Stimulated activated naive CD4-positive, alpha-beta T cell treated with Interleukin-2 at 50 U/mL for 16 hours (primary cell): ENCODE data around the gene NKAIN2.
"Not testable (repeated sequence)": the region's sequence is repeated elsewhere in the genome, so short reads cannot be mapped to it uniquely, and the experiment has no call there.

Experiments
- DNase-seq: peaks from one replicate; lab custom pipeline; 2025; lab: John Stamatoyannopoulos, UW

Gene NKAIN2

DNA sequence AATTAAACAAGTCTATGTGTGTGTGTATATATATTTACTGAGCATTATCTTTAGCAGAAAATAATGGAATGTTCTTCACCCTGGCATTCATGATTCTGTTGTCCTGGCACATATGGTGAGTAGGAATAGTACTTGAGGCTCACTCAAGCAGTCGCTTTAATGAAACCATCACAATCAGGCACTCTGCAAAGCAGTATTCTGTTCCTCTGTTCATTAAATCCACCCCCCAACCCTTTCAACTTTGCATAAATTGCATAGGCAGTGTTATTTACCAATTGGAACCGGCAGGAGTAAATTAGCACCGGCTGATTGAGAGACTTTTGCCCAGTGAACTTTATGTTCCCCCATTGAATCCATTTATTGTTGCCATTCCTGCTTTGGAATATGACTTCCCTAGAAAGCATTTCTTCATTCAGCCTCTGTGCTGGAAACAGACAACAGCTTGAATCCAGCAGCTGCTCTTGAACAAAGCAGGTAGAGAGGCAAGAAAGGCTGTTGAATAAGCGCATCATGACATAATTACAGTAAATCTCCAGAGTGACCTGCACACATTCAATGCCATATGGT lies 890.6 kb downstream of the NKAIN2 start:
- no peak for DNase-seq

DNA sequence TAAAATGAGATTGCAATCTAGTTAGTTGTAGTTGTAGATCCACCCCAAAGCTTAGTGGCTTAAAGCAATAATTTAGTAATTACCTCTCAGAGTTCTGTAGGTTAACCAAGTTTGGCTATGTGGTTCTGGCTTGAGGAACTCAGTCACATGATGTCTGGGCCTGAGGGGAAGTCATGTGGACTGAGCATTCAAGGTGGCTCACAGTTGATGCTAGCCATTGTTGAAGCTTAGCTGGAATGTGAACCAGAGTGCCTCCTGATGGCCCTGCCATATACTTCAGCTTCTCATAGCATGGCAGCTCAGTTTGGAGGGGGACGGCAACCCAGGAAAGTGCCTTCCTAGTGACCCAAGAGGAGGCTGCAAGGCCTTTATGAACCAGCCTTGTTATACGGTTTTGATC lies 895.4 kb downstream of the NKAIN2 start:
- DNase-seq: no peak

DNA sequence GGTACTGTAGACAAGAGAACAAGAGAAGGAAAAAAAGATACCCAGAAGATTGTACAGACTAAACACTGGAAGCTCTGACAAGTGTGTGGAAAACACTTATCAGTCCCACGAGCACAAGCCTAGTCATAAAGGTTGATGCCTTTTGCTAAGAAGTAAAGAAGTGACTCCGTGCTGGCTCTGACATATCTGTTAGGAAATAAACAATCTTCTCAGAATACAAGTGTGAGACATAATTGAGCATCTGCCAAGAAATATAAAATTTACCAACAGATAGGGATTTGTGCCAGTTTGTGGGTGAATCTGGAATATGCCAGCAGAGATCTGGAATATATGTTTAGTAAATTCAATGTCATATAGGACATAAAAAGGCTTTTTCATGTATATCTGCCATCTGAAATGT lies 899.9 kb downstream of the NKAIN2 start:
- no peak for DNase-seq

- not testable (repeated sequence) for DNase-seq
Observed at GRCh38 chr6:124712532-124712931, 908.9 kb downstream of the NKAIN2 start.

DNA sequence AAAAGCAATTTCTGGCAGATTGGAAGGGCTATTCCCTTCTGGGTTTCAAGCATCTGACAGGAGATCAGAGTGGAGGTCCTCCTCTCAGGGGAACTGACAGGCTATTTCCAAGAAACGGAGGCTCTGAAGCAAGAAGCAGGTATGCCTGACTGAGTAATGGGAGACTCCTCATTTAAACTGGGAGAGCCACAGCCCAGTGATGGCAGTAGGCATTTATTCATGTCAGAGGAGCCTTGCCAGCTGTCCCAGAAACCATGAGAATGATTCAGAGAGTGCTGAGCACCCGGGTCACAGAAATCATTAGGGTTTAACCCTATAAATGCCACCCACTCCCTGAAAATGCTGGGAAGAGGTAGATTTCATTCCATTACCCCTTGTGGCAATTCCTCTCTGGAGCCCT lies 911.1 kb downstream of the NKAIN2 start:
- DNase-seq: no peak

- DNase-seq: no peak
Observed at GRCh38 chr6:124719913-124720312, 916.2 kb downstream of the NKAIN2 start.

DNA sequence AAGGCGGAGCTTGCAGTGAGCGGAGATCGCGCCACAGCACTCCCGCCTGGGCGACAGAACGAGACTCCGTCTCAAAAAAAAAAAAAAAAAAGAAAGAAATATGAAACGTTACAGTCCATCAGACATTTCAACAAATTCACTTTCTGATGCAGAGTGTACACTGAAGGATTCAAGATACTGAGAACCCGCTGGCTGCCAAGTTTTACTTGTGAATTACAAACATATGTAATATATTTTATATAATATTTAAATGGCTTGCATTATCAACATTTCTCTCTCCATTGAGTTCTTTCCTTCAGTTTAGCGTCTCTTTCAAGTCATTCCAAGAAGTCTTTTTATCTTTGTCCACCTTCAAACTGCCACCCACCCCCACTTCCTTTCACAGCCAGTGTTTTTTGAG lies 917.7 kb downstream of the NKAIN2 start:
- no peak for DNase-seq

DNA sequence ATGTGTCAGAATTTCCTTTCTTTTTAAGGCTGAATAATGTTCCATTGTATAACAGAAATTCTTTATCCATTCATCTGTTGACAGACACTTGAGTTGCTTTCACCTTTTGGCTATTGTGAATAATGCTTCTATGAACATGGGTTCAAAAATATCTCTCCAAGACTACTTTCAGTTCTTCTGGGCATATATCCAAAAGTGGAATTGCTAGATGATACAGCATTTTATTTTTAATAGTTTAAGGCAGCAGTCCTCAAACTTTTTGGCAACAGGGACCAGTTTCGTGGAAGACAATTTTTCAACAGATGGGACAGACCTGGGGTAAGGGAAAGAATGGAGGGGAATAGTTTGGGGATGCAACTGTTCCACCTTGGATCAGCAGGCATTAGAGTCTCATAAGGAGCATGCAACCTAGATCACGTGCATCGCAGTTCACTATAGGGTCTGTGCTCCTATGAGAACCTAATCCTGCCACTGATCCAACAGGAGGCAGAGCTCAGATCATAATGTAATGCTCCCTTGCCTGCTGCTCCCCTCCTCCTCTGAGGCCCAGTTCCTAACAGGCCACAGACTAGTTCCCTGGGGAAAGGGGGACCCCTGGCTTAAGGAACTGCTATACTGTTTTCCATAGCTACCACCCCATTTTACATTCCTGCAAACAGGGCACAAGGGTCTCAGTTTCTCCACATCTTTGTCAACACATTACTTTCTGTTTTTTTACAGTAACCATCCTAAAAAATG lies 918.6 kb downstream of the NKAIN2 start:
- DNase-seq: no peak

DNA sequence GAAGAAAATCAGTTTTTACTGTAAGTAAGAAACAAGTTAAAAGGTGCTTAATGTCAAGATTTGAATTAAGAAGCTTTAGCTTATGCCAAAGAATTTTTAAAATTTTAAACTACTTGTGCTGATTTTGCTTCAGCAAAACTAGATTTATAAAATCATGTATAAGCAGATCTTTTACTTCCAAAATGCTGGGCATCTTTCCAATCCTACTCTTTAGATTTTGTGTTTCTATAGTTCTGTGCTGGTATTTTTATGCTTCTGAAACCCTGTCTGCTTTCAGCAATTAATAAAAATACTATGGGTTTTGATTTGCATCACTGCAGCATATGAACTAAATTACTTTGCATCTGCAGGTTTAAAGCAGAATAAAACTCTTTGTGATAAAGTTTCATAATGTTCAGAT lies 920.0 kb downstream of the NKAIN2 start:
- no peak for DNase-seq

DNA sequence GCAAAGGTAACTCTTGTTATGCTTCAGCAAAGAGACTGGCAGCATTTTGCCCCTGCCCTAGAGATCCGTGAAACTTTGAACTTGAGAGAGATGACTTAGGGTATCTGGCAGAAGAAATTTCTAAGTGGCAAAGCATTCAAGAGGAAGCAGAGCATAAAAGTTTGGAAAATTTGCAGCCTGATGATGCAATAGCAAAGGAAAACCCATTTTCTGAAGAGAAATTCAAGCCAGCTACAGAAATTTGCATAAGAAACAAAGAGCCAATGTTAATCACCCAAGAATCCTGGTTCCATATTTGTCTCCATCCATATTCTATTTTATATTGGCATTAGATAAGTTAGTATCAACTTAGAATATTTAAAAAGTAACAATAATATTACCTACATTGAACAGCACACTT lies 934.1 kb downstream of the NKAIN2 start:
- DNase-seq: not testable (repeated sequence)

- no peak for DNase-seq
Observed at GRCh38 chr6:124738482-124738881, 934.8 kb downstream of the NKAIN2 start.

GRCh38 chr6:124741341-124741740 lies 937.7 kb downstream of the NKAIN2 start:
- no peak for DNase-seq

DNA sequence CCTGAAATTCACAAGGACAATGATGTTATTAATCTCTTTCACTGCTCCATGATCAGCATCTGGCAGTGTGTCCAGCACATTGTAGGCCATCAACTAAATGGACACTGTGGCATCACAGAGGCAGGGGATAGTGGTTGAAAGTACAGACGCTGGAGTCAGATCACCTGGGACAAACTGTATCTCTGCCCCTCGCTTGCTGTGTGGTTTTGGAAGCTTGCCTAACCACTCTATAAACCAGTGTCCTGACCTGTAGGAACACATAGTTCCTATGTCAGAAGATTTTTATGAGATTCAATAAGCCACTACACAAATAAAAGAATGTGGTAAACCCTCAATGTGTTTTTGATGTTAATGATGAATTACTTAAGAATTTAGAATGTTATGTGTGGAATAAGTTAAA lies 939.3 kb downstream of the NKAIN2 start:
- no peak for DNase-seq

- DNase-seq: no peak
Observed at GRCh38 chr6:124743420-124743819, 939.8 kb downstream of the NKAIN2 start.

- DNase-seq: no peak
Observed at GRCh38 chr6:124747349-124747748, 943.7 kb downstream of the NKAIN2 start.

GRCh38 chr6:124748778-124749177 lies 945.1 kb downstream of the NKAIN2 start:
- DNase-seq: no peak

GRCh38 chr6:124753001-124753400 lies 949.3 kb downstream of the NKAIN2 start:
- DNase-seq: no peak

DNA sequence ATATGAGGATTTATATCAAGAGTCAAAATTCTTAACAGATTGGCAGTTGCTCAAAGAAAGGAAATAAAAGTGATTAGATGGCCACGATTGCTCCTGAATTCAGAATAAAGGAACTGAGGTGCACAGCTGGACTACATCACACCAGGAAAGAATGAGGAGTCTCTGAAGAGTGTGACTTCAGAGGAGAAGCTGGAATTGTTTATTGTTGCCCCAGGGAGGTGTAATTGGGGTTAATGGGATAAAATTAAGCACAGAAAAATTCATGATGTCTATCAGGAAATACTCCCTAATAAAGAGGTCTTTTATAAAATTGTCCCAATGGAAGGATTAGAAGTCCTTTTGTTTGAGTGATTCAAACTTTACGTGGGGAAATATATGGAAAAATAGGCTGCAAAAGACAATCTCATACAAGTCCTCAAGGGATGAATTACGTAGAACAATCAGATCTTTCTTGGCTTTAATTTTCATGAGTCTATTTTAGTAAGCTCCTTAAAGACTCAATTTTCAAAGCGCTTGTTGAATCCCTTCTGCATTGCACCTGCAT lies 950.0 kb downstream of the NKAIN2 start:
- no peak for DNase-seq

GRCh38 chr6:124755321-124755720 lies 951.7 kb downstream of the NKAIN2 start:
- no peak for DNase-seq

DNA sequence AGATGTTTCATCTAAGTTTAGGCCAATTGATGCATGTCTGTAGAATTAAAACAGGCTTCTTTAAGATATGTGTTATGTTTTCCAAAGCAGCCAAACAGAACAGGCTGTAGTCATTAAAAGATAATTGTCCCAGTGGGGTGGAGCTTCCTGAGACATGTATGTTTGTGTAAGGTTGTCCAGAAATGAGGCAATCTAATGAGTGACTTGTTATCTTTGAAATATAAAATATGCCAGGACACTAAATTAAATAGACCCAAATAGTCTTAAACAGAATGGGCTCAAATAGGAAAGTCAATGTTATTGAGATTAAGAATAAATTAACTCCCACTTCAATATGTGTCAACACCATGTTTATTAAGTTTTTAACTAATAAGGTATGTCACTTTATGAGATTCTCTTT lies 953.9 kb downstream of the NKAIN2 start:
- DNase-seq: no peak

- DNase-seq: no peak
Observed at GRCh38 chr6:124758663-124759062, 955.0 kb downstream of the NKAIN2 start.

DNA sequence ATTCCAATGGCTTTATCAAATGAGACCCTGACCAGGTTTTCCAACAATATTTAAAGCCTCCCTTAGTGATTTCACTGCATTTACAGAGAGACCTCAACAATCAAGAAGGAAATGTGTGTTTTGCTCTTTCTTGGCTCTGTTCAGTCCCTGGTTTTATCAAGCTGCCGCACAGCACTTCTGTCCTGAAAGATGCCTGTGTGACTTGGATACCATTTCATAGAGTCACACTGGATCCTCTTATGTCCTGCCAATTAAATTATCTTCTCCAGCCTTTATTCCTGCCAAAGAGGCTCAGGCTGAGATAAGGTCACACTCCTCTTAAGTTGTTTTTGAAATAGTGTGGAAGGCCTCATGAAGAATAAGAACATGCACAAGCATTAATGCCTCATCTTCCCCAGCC lies 961.6 kb downstream of the NKAIN2 start:
- DNase-seq: no peak

- DNase-seq: no peak
Observed at GRCh38 chr6:124768224-124768623, 964.6 kb downstream of the NKAIN2 start.
